ENCODE data around the gene SEMA5A.

SEMA5A gene

GRCh38 chr5:9439531-9440292 is 106.2 kb downstream of the SEMA5A start:
- Histone ChIP-seq H3K36me3 (ENCODE audit: insufficient read depth, insufficient read length, low read length) (no peaks in the 10 kb centered on the region), H3K27me3 (ENCODE audit: insufficient read depth, insufficient read length) (no peaks in the 10 kb centered on the region), H3K4me1 (ENCODE audit: insufficient read depth, insufficient read length) (no peaks in the 10 kb centered on the region), H3K9ac (ENCODE audit: insufficient read length, low read depth) (no peak overlapping the region), H3K4me3 (ENCODE audit: insufficient read length, low read depth) (no peak overlapping the region), H3K9me3 (ENCODE audit: insufficient read depth, low read length) (peaks cover 7% of the 10 kb centered on the region; the same call in 1 of the 2 replicates)
- TF ChIP-seq ZNF274 (IDR thresholded peaks at IDR 0.05; ENCODE audit: low read depth, low read length), result no peak
- no peak for TF ChIP-seq SUZ12 (IDR thresholded peaks at IDR 0.05; ENCODE audit: extremely low read depth, insufficient read depth, insufficient read length)
- no peak for TF ChIP-seq YY1 (IDR thresholded peaks at IDR 0.05; ENCODE audit: insufficient read depth, insufficient read length)
- DNase-seq (ENCODE audit: low read depth, low spot score), result no peak

- no peaks in the 10 kb centered on the region for H3K27me3 ChIP-seq (ENCODE audit: insufficient read depth, insufficient read length)
- H3K9ac ChIP-seq (ENCODE audit: insufficient read length, low read depth), result no peak overlapping the region
- no peak overlapping the region for H3K4me3 ChIP-seq (ENCODE audit: insufficient read length, low read depth)
- TF ChIP-seq SUZ12 (IDR thresholded peaks at IDR 0.05; ENCODE audit: extremely low read depth, insufficient read depth, insufficient read length) (no peak), YY1 (IDR thresholded peaks at IDR 0.05; ENCODE audit: insufficient read depth, insufficient read length) (no peak), ZNF274 (IDR thresholded peaks at IDR 0.05; ENCODE audit: low read depth, low read length) (no peak)
- no peak for DNase-seq (ENCODE audit: low read depth, low spot score)
- H3K4me1 ChIP-seq (ENCODE audit: insufficient read depth, insufficient read length), result no peaks in the 10 kb centered on the region
- no peaks in the 10 kb centered on the region for H3K9me3 ChIP-seq (ENCODE audit: insufficient read depth, low read length)
- H3K36me3 ChIP-seq (ENCODE audit: insufficient read depth, insufficient read length, low read length), result no peaks in the 10 kb centered on the region
These were observed 107.1 kb downstream of the SEMA5A start for GRCh38 chr5:9438596-9439354.

GRCh38 chr5:9437741-9438240 is 108.1 kb downstream of the SEMA5A start:
- Histone ChIP-seq H3K9ac (ENCODE audit: insufficient read length, low read depth) (no peak overlapping the region), H3K4me3 (ENCODE audit: insufficient read length, low read depth) (no peak overlapping the region), H3K4me1 (ENCODE audit: insufficient read depth, insufficient read length) (no peaks in the 10 kb centered on the region), H3K27me3 (ENCODE audit: insufficient read depth, insufficient read length) (no peaks in the 10 kb centered on the region), H3K36me3 (ENCODE audit: insufficient read depth, insufficient read length, low read length) (no peaks in the 10 kb centered on the region), H3K9me3 (ENCODE audit: insufficient read depth, low read length) (no peaks in the 10 kb centered on the region)
- DNase-seq (ENCODE audit: low read depth, low spot score), result no peak
- TF ChIP-seq ZNF274 (IDR thresholded peaks at IDR 0.05; ENCODE audit: low read depth, low read length) (no peak), SUZ12 (IDR thresholded peaks at IDR 0.05; ENCODE audit: extremely low read depth, insufficient read depth, insufficient read length) (no peak), YY1 (IDR thresholded peaks at IDR 0.05; ENCODE audit: insufficient read depth, insufficient read length) (no peak)

- no peaks in the 10 kb centered on the region for H3K4me1 ChIP-seq (ENCODE audit: insufficient read depth, insufficient read length)
- no peak overlapping the region for H3K4me3 ChIP-seq (ENCODE audit: insufficient read length, low read depth)
- H3K9me3 ChIP-seq (ENCODE audit: insufficient read depth, low read length), result no peaks in the 10 kb centered on the region
- no peaks in the 10 kb centered on the region for H3K36me3 ChIP-seq (ENCODE audit: insufficient read depth, insufficient read length, low read length)
- H3K9ac ChIP-seq (ENCODE audit: insufficient read length, low read depth), result no peak overlapping the region
- TF ChIP-seq YY1 (IDR thresholded peaks at IDR 0.05; ENCODE audit: insufficient read depth, insufficient read length) (no peak), SUZ12 (IDR thresholded peaks at IDR 0.05; ENCODE audit: extremely low read depth, insufficient read depth, insufficient read length) (no peak)
- no peaks in the 10 kb centered on the region for H3K27me3 ChIP-seq (ENCODE audit: insufficient read depth, insufficient read length)
- no peak for DNase-seq (ENCODE audit: low read depth, low spot score)
These were observed 114.2 kb downstream of the SEMA5A start for GRCh38 chr5:9431496-9432258.

- Histone ChIP-seq H3K27me3 (ENCODE audit: insufficient read depth, insufficient read length) (no peaks in the 10 kb centered on the region), H3K36me3 (ENCODE audit: insufficient read depth, insufficient read length, low read length) (no peaks in the 10 kb centered on the region), H3K4me3 (ENCODE audit: insufficient read length, low read depth) (no peak overlapping the region), H3K9me3 (ENCODE audit: insufficient read depth, low read length) (no peaks in the 10 kb centered on the region), H3K4me1 (ENCODE audit: insufficient read depth, insufficient read length) (no peaks in the 10 kb centered on the region), H3K9ac (ENCODE audit: insufficient read length, low read depth) (no peak overlapping the region)
- TF ChIP-seq SUZ12 (IDR thresholded peaks at IDR 0.05; ENCODE audit: extremely low read depth, insufficient read depth, insufficient read length) (no peak), YY1 (IDR thresholded peaks at IDR 0.05; ENCODE audit: insufficient read depth, insufficient read length) (no peak), ZNF274 (IDR thresholded peaks at IDR 0.05; ENCODE audit: low read depth, low read length) (no peak)
- no peak for DNase-seq (ENCODE audit: low read depth, low spot score)
These were observed 114.8 kb downstream of the SEMA5A start for GRCh38 chr5:9431151-9431495.

GRCh38 chr5:9430306-9430705 is 115.6 kb downstream of the SEMA5A start:
- Histone ChIP-seq H3K27me3 (ENCODE audit: insufficient read depth, insufficient read length) (no peaks in the 10 kb centered on the region), H3K9ac (ENCODE audit: insufficient read length, low read depth) (no peak overlapping the region), H3K9me3 (ENCODE audit: insufficient read depth, low read length) (no peaks in the 10 kb centered on the region), H3K4me3 (ENCODE audit: insufficient read length, low read depth) (no peak overlapping the region), H3K4me1 (ENCODE audit: insufficient read depth, insufficient read length) (no peaks in the 10 kb centered on the region), H3K36me3 (ENCODE audit: insufficient read depth, insufficient read length, low read length) (no peaks in the 10 kb centered on the region)
- TF ChIP-seq SUZ12 (IDR thresholded peaks at IDR 0.05; ENCODE audit: extremely low read depth, insufficient read depth, insufficient read length) (no peak), ZNF274 (IDR thresholded peaks at IDR 0.05; ENCODE audit: low read depth, low read length) (no peak), YY1 (IDR thresholded peaks at IDR 0.05; ENCODE audit: insufficient read depth, insufficient read length) (no peak)
- no peak for DNase-seq (ENCODE audit: low read depth, low spot score)

Data from NT2/D1 (cell line).